ENCODE results near the gene TAAR8.

GRCh38 chr6:132525866-132526265 is 26.6 kb upstream of the TAAR8 start:
- TF ChIP-seq CTCF (IDR thresholded peaks at IDR 0.05), result no peak
- no peak for TF ChIP-seq POLR2A (IDR thresholded peaks at IDR 0.05)
- TF ChIP-seq POLR2AphosphoS5 (IDR thresholded peaks at IDR 0.05), result no peak
